ENCODE results near the gene TMEM145.

DNA sequence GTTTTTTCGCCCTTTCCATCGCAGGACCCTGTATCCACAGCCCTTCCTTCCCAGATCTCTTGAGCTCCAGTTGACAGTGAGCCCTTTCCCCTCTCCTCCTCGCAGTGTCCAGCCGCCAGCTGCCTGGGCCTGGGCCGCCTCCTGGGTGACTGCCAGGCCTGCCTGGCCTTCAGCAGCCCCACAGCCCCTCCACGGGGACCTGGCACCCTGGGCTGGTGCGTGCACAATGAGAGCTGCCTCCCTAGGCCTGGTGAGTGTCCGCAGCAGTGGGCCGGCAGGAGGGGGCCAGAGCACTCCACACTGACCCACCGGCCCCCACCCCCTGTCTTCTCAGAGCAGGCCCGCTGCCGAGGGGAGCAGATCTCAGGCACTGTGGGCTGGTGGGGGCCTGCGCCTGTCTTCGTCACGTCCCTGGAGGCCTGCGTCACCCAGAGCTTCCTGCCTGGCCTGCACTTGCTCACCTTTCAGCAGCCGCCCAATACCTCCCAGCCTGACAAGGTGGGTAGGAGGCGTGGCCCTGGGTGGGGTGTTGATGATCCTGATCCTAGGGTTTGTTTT is 31.3 kb downstream of the TMEM145 start:
- TF ChIP-seq, protein P1, sequence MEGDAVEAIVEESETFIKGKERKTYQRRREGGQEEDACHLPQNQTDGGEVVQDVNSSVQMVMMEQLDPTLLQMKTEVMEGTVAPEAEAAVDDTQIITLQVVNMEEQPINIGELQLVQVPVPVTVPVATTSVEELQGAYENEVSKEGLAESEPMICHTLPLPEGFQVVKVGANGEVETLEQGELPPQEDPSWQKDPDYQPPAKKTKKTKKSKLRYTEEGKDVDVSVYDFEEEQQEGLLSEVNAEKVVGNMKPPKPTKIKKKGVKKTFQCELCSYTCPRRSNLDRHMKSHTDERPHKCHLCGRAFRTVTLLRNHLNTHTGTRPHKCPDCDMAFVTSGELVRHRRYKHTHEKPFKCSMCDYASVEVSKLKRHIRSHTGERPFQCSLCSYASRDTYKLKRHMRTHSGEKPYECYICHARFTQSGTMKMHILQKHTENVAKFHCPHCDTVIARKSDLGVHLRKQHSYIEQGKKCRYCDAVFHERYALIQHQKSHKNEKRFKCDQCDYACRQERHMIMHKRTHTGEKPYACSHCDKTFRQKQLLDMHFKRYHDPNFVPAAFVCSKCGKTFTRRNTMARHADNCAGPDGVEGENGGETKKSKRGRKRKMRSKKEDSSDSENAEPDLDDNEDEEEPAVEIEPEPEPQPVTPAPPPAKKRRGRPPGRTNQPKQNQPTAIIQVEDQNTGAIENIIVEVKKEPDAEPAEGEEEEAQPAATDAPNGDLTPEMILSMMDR (optimal IDR thresholded peaks at IDR 0.05 in 1 of 3, IDR thresholded peaks at IDR 0.05 in 1 of 3, conservative IDR thresholded peaks at IDR 0.05 in 1 of 3; ENCODE audit: extremely low read depth in 1 of 3, insufficient read depth in 2 of 3, low read length in 3 of 3): no peak
- no peak for TF ChIP-seq EZH2 (IDR thresholded peaks at IDR 0.05; ENCODE audit: low read length)

Measured in keratinocyte (primary cell).